Bronchial epithelial cell (primary cell): ENCODE data around the gene ANK2. TPM values are rescaled to one million over a fixed set of nuclear protein-coding genes. Genes with fewer than 3 reads are reported as not detected.

ENCODE experiments used
- DNase-seq: peaks from one replicate; pipeline ENCODE4 v3.0.0-alpha.2; 2010; ENCODE audit warnings: low read depth
- FAIRE-seq: peaks from 2 replicates; lab custom pipeline; 2011; peaks lifted over from hg19 to GRCh38; lab: Jason Lieb, UNC
- H3K27me3 ChIP-seq: 2 replicates; pipeline ENCODE4 v1.5.1; 2011; ENCODE audit warnings: low read length; ENCODE audit not compliant: control insufficient read depth, insufficient read depth
- H3K36me3 ChIP-seq: 2 replicates; pipeline ENCODE4 v1.5.1; 2011; ENCODE audit warnings: low read length; ENCODE audit not compliant: control insufficient read depth, insufficient read depth
- H3K4me3 ChIP-seq: 2 replicates; pipeline ENCODE4 v1.5.1; 2011; ENCODE audit warnings: mild to moderate bottlenecking, low read depth, low read length, control low read depth
- total RNA-seq: library from RNA; depleted of rRNA; stranded (reverse); fragments of >200 nt; gene quantifications from 2 replicates; pipeline ENCODE4 v1.2.1, GENCODE V29; 2014
- TF ChIP-seq, protein P1 (sequence below): IDR thresholded peaks from 2 replicates; pipeline ENCODE4 v1.5.1; 2011; ENCODE audit warnings: mild to moderate bottlenecking, moderate library complexity, low read length, control low read depth, inconsistent platforms; ENCODE audit not compliant: insufficient read depth, severe bottlenecking

ANK2 gene
- 2.6 and 5.8 TPM in 2 replicates for total RNA-seq

DNA sequence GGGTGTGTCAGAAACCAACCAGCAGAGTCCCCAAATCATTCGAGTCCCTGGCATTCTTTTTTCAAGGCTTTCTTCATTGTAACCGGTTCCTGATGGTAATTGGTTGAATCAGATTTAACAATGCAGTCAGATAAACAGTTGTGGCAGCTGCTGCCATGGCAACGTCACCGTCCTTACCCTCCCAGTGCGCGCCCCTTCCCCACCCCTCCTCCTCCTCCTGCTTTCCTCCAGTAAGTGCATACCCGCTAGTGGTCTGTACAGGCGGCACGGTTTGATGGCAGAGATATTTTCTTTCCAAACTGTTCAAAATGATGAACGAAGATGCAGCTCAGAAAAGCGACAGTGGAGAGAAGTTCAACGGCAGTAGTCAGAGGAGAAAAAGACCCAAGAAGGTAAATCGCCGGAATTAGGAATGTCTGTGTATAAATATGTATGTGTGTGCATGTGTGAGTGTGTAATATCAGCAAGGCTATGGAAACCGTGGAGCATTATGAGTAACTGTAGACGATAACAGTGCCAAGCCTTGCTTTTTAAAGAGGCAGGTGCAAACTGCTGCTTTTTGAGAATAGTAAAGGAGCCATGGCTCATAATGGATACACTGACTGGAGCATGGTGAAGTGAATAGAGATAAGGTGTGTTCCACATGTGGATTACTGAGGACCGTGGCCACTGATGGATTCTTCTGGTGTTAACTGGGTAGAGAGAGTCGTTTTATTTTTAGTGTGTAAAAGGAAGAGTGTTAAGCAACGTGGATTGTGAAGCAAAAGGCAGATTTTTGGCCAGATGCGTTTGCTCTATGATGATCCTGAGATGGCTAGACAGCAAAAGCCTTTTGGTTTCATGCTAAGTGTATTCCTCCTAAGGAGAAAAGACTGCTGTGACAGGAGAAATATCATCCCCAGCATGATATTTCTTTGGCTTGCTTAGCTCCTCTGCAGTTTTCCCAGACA lies at the start of gene ANK2:
TSS of gene ANK2 (plus strand) at position 233 of the 950 bp plus-strand sequence. CDS start at position 309, 76 bp downstream.
- no peak for FAIRE-seq
- no peak within 1 kb of the TSS for H3K4me3 ChIP-seq
- no peaks in the 10 kb centered on the region for H3K36me3 ChIP-seq
- DNase-seq: no peak
- TF ChIP-seq, protein P1, sequence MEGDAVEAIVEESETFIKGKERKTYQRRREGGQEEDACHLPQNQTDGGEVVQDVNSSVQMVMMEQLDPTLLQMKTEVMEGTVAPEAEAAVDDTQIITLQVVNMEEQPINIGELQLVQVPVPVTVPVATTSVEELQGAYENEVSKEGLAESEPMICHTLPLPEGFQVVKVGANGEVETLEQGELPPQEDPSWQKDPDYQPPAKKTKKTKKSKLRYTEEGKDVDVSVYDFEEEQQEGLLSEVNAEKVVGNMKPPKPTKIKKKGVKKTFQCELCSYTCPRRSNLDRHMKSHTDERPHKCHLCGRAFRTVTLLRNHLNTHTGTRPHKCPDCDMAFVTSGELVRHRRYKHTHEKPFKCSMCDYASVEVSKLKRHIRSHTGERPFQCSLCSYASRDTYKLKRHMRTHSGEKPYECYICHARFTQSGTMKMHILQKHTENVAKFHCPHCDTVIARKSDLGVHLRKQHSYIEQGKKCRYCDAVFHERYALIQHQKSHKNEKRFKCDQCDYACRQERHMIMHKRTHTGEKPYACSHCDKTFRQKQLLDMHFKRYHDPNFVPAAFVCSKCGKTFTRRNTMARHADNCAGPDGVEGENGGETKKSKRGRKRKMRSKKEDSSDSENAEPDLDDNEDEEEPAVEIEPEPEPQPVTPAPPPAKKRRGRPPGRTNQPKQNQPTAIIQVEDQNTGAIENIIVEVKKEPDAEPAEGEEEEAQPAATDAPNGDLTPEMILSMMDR: no peak
- H3K27me3 ChIP-seq: peaks cover 1% of the 10 kb centered on the region

GRCh38 chr4:113003841-113004240 lies 45.6 kb upstream of the ANK2 start:
- H3K4me3 ChIP-seq: no peak overlapping the region
- TF ChIP-seq, protein P1: no peak
- no peak for FAIRE-seq
- DNase-seq: peak; percentile 69
- H3K36me3 ChIP-seq: no peaks in the 10 kb centered on the region
- H3K27me3 ChIP-seq: no peaks in the 10 kb centered on the region

GRCh38 chr4:113004655-113005054 lies 44.8 kb upstream of the ANK2 start:
- H3K4me3 ChIP-seq: no peak overlapping the region
- TF ChIP-seq, protein P1: no peak
- H3K27me3 ChIP-seq: no peaks in the 10 kb centered on the region
- no peak for DNase-seq
- no peak for FAIRE-seq
- no peaks in the 10 kb centered on the region for H3K36me3 ChIP-seq

DNA sequence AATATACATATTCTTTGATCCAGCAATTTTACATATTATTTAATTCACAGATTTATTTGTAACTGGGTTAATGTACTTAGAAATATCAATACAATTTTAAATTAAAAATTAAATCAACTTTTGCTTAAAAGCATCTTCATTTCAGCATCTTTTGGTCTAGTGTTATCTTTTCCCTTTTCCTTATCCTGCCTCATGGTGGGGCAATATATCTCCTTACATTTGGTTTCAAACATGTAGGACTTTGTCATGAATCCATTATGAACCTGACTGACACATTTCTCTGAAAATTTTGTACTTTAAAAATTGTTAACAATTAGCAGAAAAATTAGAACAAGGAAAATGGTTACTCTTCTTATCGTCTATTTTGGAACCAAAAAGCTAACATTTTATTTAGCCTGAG lies 42.8 kb upstream of the ANK2 start:
- no peak for DNase-seq
- FAIRE-seq: no peak
- TF ChIP-seq, protein P1: no peak
- Histone ChIP-seq H3K36me3 (no peaks in the 10 kb centered on the region), H3K27me3 (no peaks in the 10 kb centered on the region), H3K4me3 (no peak overlapping the region)

DNA sequence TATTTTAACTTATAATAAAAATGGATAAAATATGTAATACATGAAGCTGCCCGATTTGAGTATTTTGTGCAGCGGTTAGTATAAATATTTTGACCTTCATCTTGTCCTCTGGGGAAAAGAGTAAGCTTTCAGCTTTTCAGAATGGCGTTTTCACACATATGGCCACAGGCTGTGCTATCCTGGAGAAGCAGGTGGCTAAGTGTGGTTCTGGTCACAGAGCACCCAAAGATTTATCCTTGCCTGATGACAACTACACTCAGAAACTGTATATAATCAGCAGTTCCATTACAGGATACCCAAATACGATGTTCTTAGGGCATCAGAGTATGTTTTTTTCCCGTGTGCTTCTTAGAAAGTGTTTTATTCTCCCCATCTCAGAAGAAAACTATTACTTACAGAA lies 42.3 kb upstream of the ANK2 start:
- TF ChIP-seq, protein P1: no peak
- H3K27me3 ChIP-seq: no peaks in the 10 kb centered on the region
- H3K4me3 ChIP-seq: no peak overlapping the region
- H3K36me3 ChIP-seq: no peaks in the 10 kb centered on the region
- no peak for FAIRE-seq
- DNase-seq: no peak

- H3K36me3 ChIP-seq: no peaks in the 10 kb centered on the region
- DNase-seq (no peak), FAIRE-seq (no peak)
- H3K27me3 ChIP-seq: no peaks in the 10 kb centered on the region
- no peak overlapping the region for H3K4me3 ChIP-seq
- TF ChIP-seq, protein P1: no peak
These were observed 41.3 kb upstream of the ANK2 start for GRCh38 chr4:113008135-113008534.
